IMR-90 (cell line): ENCODE measurements around the gene INTS12.

Source experiments
- CEBPB ChIP-seq: IDR thresholded peaks from 2 replicates; pipeline ENCODE4 v1.6.1; 2012; ENCODE audit warnings: low read depth, low read length, improper control_type of control experiment
- CTCF ChIP-seq: conservative IDR thresholded peaks from 2 replicates; pipeline ENCODE4 v1.5.1; 2012; ENCODE audit warnings: mild to moderate bottlenecking, low read depth, low read length, improper control_type of control experiment
- FOS ChIP-seq: fragments of 150-350 bp; IDR thresholded peaks from 2 replicates; pipeline ENCODE4 v1.6.1; 2016; ENCODE audit warnings: low read depth, low read length
- NFE2L2 ChIP-seq: fragments of 150-350 bp; IDR thresholded peaks from 2 replicates; pipeline ENCODE4 v1.6.1; 2016; ENCODE audit warnings: low read depth, mild to moderate bottlenecking, low read length
- POLR2A ChIP-seq: IDR thresholded peaks from 2 replicates; pipeline ENCODE4 v1.6.1; 2012; ENCODE audit warnings: mild to moderate bottlenecking, low read depth, low read length
- RAD21 ChIP-seq: IDR thresholded peaks from 2 replicates; pipeline ENCODE4 v1.6.1; 2012; ENCODE audit warnings: low read length, improper control_type of control experiment
- SMC3 ChIP-seq: fragments of 150-350 bp; IDR thresholded peaks from 2 replicates; pipeline ENCODE4 v1.6.1; 2016; ENCODE audit warnings: low read depth, mild to moderate bottlenecking, antibody characterized with exemption, low read length, moderate library complexity

DNA sequence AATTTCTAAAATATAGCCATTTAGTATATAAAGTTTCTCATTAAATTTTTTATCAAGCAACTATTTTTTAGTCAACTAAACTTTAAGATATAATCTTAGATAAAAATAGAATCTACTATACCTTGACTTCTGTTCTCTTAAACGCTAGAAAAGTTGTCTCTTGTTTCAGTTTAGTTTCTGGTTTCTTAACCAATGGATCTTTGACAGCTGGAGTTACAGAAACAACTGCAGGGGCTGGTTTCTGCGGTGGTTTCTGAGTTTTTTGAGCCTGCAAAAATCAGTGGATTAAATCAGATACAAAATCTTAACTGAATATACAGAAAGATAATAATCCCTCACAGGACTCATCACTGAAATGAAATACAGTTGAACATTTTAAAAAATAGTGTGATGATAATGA is 21.9 kb downstream of the INTS12 start:
- TF ChIP-seq CTCF (no peak), FOS (no peak), POLR2A (no peak), CEBPB (no peak), SMC3 (no peak), NFE2L2 (no peak), RAD21 (no peak)
